Natural killer cell (primary cell): ENCODE results near the gene SETD7. TPM values are rescaled to one million over a fixed set of nuclear protein-coding genes. Genes with fewer than 3 reads are reported as not detected.

Experiments used
- ATAC-seq, 3 donors: fragments of 150-1000 bp in 2 of 3; fragments of 200-7000 bp in 1 of 3; cut with Tn5 transposase; 1 replicate in 1 of 3; 2 replicates in 2 of 3; pipeline ENCODE4 v1.10.0; 2021; ENCODE audit warnings: mild to moderate bottlenecking in 2 of 3, moderate library complexity in 2 of 3
- DNase-seq, 2 donors: peaks; one replicate each; pipeline versions ENCODE4 v3.0.0 to v3.0.0-alpha.2; 2013 to 2021; ENCODE audit warnings: mixed read lengths in 1 of 2
- H3K27ac ChIP-seq: one replicate; pipeline ENCODE4 v1.5.1; 2013; ENCODE audit warnings: mild to moderate bottlenecking, low read length
- H3K27me3 ChIP-seq: one replicate; pipeline ENCODE4 v1.6.1; 2013; ENCODE audit warnings: low read length; ENCODE audit not compliant: control insufficient read depth, insufficient read depth
- H3K36me3 ChIP-seq: one replicate; pipeline ENCODE4 v1.6.1; 2013; ENCODE audit warnings: low read length; ENCODE audit not compliant: control insufficient read depth, insufficient read depth
- H3K4me1 ChIP-seq: one replicate; pipeline ENCODE4 v1.6.1; 2013; ENCODE audit warnings: low read length; ENCODE audit not compliant: control insufficient read depth, insufficient read depth
- H3K4me3 ChIP-seq: one replicate; pipeline ENCODE4 v1.5.1; 2013; ENCODE audit warnings: low read length
- H3K9me3 ChIP-seq: one replicate; pipeline ENCODE4 v1.6.1; 2013; ENCODE audit warnings: low read length; ENCODE audit not compliant: control insufficient read depth, insufficient read depth
- H3K27ac Mint-ChIP-seq, 2 donors: one replicate each; pipeline ENCODE4 v1.8.0; 2022; ENCODE audit warnings: mild to moderate bottlenecking in 2 of 2, mixed read lengths in 2 of 2, moderate library complexity in 1 of 2
- H3K27me3 Mint-ChIP-seq, 2 donors: one replicate each; pipeline ENCODE4 v1.8.0; 2022; ENCODE audit warnings: low read depth in 2 of 2, mixed read lengths in 2 of 2
- H3K36me3 Mint-ChIP-seq: one replicate; pipeline ENCODE4 v1.8.0; 2022; ENCODE audit warnings: mixed read lengths
- H3K4me1 Mint-ChIP-seq, 2 donors: one replicate each; pipeline ENCODE4 v1.8.0; 2022; ENCODE audit warnings: mixed read lengths in 2 of 2
- H3K4me3 Mint-ChIP-seq: one replicate; pipeline ENCODE4 v1.8.0; 2022; ENCODE audit warnings: mild to moderate bottlenecking, moderate library complexity, mixed read lengths
- H3K9me3 Mint-ChIP-seq, 2 donors: one replicate each; pipeline ENCODE4 v1.8.0; 2022; ENCODE audit warnings: mixed read lengths in 2 of 2
- WGBS: methylation state at CpG from one replicate; pipeline ENCODE4 v1.1.7; 2013; ENCODE audit warnings: missing lambda C conversion rate; ENCODE audit not compliant: insufficient coverage; 5-methylcytosine and 5-hydroxymethylcytosine counted together
- intact Hi-C: fragments of 100-400 bp; cut with micrococcal nuclease; formaldehyde crosslinking; loops from one replicate; pipeline ENCODE4 v1.14.2; 2022
- total RNA-seq, 4 donors: library from RNA; stranded (reverse); fragments of 120-200 nt in 1 of 4; gene quantifications; one replicate each; pipeline versions ENCODE4 v1.2.3 to v1.2.4, GENCODE V29; 2013 to 2022
- TF ChIP-seq, protein P1 (sequence below): fragments of 200-600 bp; IDR thresholded peaks from one replicate; pipeline ENCODE4 v1.8.0; 2022; ENCODE audit warnings: antibody characterized with exemption

The SETD7 gene
- total RNA-seq, 3 donors from 2014 or later (not counting 1 experiment from before 2014, with no cell fraction given), result 2.6 to 4.1 (median 3.3) TPM

- H3K4me1 Mint-ChIP-seq, result no peaks in the 10 kb centered on the region
- Histone ChIP-seq H3K27ac (no peak overlapping the region), H3K9me3 (no peaks in the 10 kb centered on the region), H3K4me1 (no peaks in the 10 kb centered on the region), H3K27me3 (no peaks in the 10 kb centered on the region), H3K36me3 (no peaks in the 10 kb centered on the region), H3K4me3 (no peak overlapping the region)
- ATAC-seq, result no peak
- H3K27ac Mint-ChIP-seq, result no peak overlapping the region
- intact Hi-C loops, result no loop called here
- H3K9me3 Mint-ChIP-seq, result no peaks in the 10 kb centered on the region
- TF ChIP-seq, protein P1, sequence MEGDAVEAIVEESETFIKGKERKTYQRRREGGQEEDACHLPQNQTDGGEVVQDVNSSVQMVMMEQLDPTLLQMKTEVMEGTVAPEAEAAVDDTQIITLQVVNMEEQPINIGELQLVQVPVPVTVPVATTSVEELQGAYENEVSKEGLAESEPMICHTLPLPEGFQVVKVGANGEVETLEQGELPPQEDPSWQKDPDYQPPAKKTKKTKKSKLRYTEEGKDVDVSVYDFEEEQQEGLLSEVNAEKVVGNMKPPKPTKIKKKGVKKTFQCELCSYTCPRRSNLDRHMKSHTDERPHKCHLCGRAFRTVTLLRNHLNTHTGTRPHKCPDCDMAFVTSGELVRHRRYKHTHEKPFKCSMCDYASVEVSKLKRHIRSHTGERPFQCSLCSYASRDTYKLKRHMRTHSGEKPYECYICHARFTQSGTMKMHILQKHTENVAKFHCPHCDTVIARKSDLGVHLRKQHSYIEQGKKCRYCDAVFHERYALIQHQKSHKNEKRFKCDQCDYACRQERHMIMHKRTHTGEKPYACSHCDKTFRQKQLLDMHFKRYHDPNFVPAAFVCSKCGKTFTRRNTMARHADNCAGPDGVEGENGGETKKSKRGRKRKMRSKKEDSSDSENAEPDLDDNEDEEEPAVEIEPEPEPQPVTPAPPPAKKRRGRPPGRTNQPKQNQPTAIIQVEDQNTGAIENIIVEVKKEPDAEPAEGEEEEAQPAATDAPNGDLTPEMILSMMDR, result no peak
- H3K27me3 Mint-ChIP-seq, result peaks cover 10 to 29% of the 10 kb centered on the region in 2 donors
- no peak overlapping the region for H3K4me3 Mint-ChIP-seq
- no peaks in the 10 kb centered on the region for H3K36me3 Mint-ChIP-seq
- DNase-seq, result no peak
- WGBS, result 89% methylated on average over 2 of the region's 4 CpGs
Observed at GRCh38 chr4:139582044-139582443, 26.0 kb upstream of the SETD7 start.

GRCh38 chr4:139581096-139581495 is 25.1 kb upstream of the SETD7 start:
- Mint-ChIP-seq H3K36me3 (no peaks in the 10 kb centered on the region), H3K27me3 (peaks cover 10 to 29% of the 10 kb centered on the region in 2 donors), H3K4me1 (no peaks in the 10 kb centered on the region), H3K9me3 (no peaks in the 10 kb centered on the region), H3K4me3 (no peak overlapping the region), H3K27ac (no peak overlapping the region)
- H3K27ac ChIP-seq, result no peak overlapping the region
- H3K36me3 ChIP-seq, result no peaks in the 10 kb centered on the region
- no peaks in the 10 kb centered on the region for H3K27me3 ChIP-seq
- ATAC-seq (no peak), DNase-seq (no peak)
- intact Hi-C loops, result no loop called here
- TF ChIP-seq, protein P1, result no peak
- no peak overlapping the region for H3K4me3 ChIP-seq
- WGBS, result 97% methylated on average over 7 of the region's 8 CpGs
- H3K4me1 ChIP-seq, result no peaks in the 10 kb centered on the region
- H3K9me3 ChIP-seq, result no peaks in the 10 kb centered on the region

- TF ChIP-seq, protein P1, result no peak
- peaks cover 12 to 21% of the 10 kb centered on the region in 2 donors for H3K27me3 Mint-ChIP-seq
- no peak for ATAC-seq
- H3K27ac ChIP-seq, result no peak overlapping the region
- no peaks in the 10 kb centered on the region for H3K36me3 Mint-ChIP-seq
- H3K9me3 ChIP-seq, result no peaks in the 10 kb centered on the region
- H3K9me3 Mint-ChIP-seq, result no peaks in the 10 kb centered on the region
- H3K27me3 ChIP-seq, result no peaks in the 10 kb centered on the region
- H3K36me3 ChIP-seq, result no peaks in the 10 kb centered on the region
- no peak for DNase-seq
- intact Hi-C loops, result no loop called here
- 97% methylated on average over 5 of the region's 5 CpGs for WGBS
- no peak overlapping the region for H3K4me3 ChIP-seq
- no peak overlapping the region for H3K27ac Mint-ChIP-seq
- H3K4me1 Mint-ChIP-seq, result no peaks in the 10 kb centered on the region
- no peaks in the 10 kb centered on the region for H3K4me1 ChIP-seq
- H3K4me3 Mint-ChIP-seq, result no peak overlapping the region
Observed at GRCh38 chr4:139576219-139576618, 20.2 kb upstream of the SETD7 start.

- H3K9me3 Mint-ChIP-seq, result no peaks in the 10 kb centered on the region
- Histone ChIP-seq H3K9me3 (no peaks in the 10 kb centered on the region), H3K27me3 (no peaks in the 10 kb centered on the region), H3K36me3 (no peaks in the 10 kb centered on the region), H3K27ac (no peak overlapping the region), H3K4me3 (no peak overlapping the region), H3K4me1 (no peaks in the 10 kb centered on the region)
- DNase-seq (no peak), ATAC-seq (no peak)
- H3K4me1 Mint-ChIP-seq, result no peaks in the 10 kb centered on the region
- no peak overlapping the region for H3K27ac Mint-ChIP-seq
- peaks cover 12% of the 10 kb centered on the region in 2 donors for H3K27me3 Mint-ChIP-seq
- no peak overlapping the region for H3K4me3 Mint-ChIP-seq
- TF ChIP-seq, protein P1, result no peak
- intact Hi-C loops, result no loop called here
- no peaks in the 10 kb centered on the region for H3K36me3 Mint-ChIP-seq
- WGBS, result 91% methylated on average over 5 of the region's 5 CpGs
Observed at GRCh38 chr4:139575072-139575471, 19.1 kb upstream of the SETD7 start.
